GM21576 (cell line): Measurements from ENCODE around the gene HIGD1B.

Experiments used
- ATAC-seq: cut with Tn5 transposase; IDR thresholded peaks from one replicate; pipeline ENCODE4 v1.9.1; 2021; ENCODE audit warnings: mild to moderate bottlenecking, moderate library complexity; ENCODE audit not compliant: unreplicated experiment

HIGD1B gene

DNA sequence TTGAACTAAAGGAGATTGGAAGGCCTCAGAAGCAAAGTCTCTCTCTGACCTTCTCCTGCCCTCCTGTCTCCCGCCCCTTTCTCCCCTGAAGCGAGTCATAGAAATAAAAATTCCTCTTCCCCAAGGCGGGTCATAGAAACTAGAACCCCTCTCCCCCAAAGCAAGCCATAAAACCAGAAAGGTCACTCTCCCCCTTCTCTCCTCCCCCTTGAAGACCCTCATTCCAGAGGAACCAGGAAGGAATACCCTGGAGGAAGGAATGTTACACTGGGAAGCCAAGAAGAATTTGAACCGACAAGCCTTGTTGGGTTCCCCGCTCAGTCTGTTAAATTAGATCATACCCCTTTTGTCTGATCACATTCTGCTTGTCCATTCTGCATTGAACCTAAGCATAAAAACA lies 14.9 kb upstream of the HIGD1B start:
- ATAC-seq: no peak

- ATAC-seq: no peak
These were observed 10.5 kb upstream of the HIGD1B start for GRCh38 chr17:44837196-44837595.

DNA sequence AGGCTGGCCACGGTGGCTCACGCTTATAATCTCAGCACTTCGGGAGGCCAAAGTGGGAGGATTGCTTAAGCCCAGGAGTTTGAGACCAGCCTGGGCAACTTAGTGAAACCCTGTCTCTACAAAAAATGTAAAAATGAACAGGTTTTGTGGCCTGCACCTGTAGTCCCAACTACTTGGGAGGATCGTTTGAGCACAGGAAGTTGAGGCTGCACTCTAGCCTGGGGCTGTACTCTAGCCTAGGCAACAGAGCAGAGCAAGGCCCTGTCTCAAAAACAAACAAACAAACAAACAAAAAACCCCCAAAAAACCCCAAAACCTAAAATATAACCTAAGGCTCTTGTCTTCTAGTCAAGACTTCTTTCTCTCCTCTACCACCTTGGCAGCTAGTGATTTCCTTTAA lies 7.4 kb upstream of the HIGD1B start:
- ATAC-seq: no peak

GRCh38 chr17:44840936-44841335 lies 6.7 kb upstream of the HIGD1B start:
- no peak for ATAC-seq

DNA sequence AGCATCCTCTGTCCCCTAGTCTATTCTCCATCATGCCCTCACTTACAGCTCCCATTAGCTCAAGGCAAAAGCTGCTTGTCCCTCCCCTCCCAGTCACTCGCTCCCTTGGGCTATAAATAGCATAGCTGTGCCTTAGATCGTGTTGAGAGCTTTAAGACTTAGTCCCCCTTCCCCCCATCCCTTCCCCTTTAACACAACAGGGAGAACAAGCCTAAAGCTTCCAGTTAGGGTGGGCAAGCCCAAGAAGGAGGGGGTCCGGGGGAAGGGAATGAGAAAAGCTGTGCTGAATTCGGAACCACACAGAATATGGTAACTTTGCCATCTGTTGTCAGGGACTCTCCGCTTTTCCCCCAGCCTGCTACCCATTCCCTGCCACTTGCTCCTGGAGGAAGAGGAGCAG lies 4.9 kb upstream of the HIGD1B start:
- no peak for ATAC-seq

GRCh38 chr17:44844390-44844830 lies 3.3 kb upstream of the HIGD1B start:
- no peak for ATAC-seq

DNA sequence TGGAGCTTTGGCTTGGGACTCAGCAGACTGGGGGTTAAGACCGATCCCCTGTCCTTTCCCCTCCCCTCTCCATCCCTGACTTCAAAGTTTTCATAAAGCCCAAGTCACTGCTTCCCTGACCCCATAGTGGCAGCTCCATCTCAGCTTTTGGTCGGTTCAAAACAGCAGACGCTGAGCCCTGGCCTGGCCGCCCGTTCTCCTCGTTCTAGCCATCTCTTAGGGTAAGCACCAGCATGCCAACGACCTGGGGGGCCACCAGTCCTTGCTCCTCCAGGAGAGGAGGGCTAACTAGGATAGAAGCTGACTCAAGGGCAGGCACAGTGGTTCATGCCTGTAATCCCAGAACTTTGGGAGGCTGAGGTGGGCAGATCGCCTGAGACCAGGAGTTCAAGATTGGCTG lies 1.5 kb upstream of the HIGD1B start:
- no peak for ATAC-seq

GRCh38 chr17:44848257-44848795 lies 643 bp downstream of the HIGD1B start:
- no peak for ATAC-seq

GRCh38 chr17:44848961-44849489 lies 1.3 kb downstream of the HIGD1B start:
- ATAC-seq: no peak

DNA sequence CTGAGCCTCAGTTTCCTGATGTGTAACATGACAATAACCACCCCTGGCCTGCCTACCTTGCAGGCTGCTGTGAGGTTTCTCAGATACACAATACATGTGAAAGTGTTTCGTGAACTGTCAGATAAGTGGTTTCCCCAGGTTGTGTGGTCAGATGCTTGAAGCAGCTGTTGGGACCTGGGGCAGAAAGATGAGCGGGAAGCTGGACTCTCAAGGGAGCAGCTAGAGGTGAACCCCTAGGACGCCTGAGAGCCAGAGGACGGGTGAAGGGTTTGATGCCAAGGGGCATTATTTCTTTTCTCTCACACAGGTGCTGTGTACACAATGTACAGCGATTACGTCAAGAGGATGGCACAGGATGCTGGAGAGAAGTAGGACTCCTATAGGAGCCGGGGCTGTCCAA lies 2.3 kb downstream of the HIGD1B start:
- ATAC-seq: no peak

GRCh38 chr17:44850612-44851011 lies 2.9 kb downstream of the HIGD1B start:
- ATAC-seq: no peak

GRCh38 chr17:44854192-44854591 lies 6.5 kb downstream of the HIGD1B start:
- ATAC-seq: no peak

DNA sequence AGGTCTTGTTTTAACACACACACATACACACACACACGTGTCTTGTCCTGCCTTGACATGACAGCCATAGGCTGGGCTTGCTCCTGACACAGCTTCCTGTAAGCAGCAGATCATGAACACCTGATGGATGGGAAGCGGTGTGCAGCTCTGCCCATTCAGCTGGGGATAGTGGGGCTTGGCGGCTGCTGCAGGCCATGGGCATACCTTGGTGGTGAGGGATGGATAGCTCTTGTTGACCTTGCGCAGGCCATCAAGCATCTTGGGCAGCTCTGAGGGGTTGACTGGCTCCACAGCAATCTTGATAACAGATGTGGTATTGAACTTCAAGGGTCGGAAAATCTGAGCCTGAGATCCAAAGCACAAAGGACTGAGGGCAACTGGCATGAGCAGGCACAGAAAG lies 12.0 kb downstream of the HIGD1B start:
- no peak for ATAC-seq

- no peak for ATAC-seq
These were observed 14.7 kb downstream of the HIGD1B start for GRCh38 chr17:44862278-44862914.

- no peak for ATAC-seq
These were observed 15.6 kb downstream of the HIGD1B start for GRCh38 chr17:44863061-44863918.

GRCh38 chr17:44864831-44865230 lies 17.1 kb downstream of the HIGD1B start:
- ATAC-seq: no peak

DNA sequence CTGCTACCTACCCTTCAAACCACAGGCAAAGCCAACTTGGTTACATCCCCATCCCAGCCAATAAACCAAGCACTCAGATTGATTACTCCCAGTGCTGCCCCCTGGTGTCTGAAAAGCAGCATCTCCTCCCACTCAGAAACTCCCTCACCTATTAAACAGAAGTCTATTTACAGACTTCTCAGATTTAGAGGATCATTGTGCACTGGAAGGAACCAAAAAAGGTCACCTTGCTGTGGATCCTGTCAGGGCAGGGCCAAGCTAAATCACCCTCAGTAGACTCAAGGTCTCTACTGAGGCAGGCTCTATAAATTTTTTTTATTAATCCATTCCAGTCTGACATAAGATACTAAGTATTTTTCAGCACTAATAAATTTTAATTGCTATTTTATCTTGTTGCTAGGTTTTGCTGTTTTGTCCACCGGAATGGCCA lies 17.6 kb downstream of the HIGD1B start:
- no peak for ATAC-seq

DNA sequence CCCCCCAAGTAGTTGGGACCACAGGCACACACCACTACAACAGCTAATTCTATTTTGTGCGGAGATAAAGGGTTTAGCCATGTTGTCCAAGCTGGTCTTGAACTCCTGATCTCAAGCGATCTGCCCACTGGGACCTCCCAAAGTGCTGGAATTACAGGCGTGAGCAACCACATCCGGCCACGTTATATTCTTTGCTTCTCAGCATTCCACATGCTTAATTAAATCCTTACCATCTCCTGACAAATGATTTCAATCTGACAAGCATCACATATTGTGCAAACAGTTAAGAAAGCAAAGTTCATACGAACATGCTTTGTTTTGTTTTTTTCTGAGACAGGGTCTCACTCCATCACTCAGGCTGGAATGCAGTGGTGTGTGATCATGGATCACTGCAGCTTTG lies 18.2 kb downstream of the HIGD1B start:
- ATAC-seq: no peak

- ATAC-seq: no peak
These were observed 20.2 kb downstream of the HIGD1B start for GRCh38 chr17:44867841-44868240.

- ATAC-seq: no peak
These were observed 23.9 kb downstream of the HIGD1B start for GRCh38 chr17:44871556-44871955.

- ATAC-seq: no peak
These were observed 24.6 kb downstream of the HIGD1B start for GRCh38 chr17:44872131-44872768.
